Measurements from ENCODE around the gene DDO.
A peak's percentile ranks its signal among the peaks of the same experiment; 100 is the strongest.

DDO gene

DNA sequence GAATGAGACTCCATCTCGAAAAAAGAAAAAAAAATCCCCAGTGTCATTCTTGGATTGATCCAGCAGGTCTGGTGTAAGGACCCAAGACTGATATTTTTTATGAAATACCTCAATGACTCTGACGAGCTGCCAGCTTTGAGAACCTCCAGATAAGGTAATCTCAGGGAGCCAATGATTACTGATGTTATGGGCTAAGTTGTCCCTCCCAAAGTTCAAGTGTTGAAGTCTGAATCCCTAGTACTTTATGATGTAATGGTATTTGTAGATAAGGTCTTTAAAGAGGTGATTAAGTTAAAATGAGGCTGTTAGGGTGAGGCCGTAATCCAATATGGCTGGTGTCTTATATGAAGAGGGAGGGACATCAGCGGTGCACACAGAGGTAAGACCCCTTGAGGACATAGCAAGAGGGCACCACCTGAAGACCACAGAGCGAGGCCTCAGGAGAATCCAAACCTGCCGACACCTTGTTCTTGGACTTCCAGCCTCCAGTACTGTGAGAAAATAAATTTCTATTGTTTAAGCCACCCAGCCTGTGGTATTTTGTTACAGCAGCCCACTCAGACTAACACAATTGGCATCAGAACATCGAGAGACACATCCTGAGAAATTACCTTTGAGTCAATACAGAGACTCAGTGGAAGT lies 19.7 kb upstream of the DDO start:
- H3K36me3 Mint-ChIP-seq (ENCODE audit: low read depth), result no peaks in the 10 kb centered on the region
- no peaks in the 10 kb centered on the region for H3K27me3 Mint-ChIP-seq
- H3K27ac Mint-ChIP-seq, result no peak overlapping the region
- no peaks in the 10 kb centered on the region for H3K9me3 Mint-ChIP-seq
- intact Hi-C loops (cut with micrococcal nuclease), result no loop called here
- H3K4me3 Mint-ChIP-seq, result no peak overlapping the region
- H3K4me1 Mint-ChIP-seq (ENCODE audit: low read depth), result peaks cover 11% of the 10 kb centered on the region

DNA sequence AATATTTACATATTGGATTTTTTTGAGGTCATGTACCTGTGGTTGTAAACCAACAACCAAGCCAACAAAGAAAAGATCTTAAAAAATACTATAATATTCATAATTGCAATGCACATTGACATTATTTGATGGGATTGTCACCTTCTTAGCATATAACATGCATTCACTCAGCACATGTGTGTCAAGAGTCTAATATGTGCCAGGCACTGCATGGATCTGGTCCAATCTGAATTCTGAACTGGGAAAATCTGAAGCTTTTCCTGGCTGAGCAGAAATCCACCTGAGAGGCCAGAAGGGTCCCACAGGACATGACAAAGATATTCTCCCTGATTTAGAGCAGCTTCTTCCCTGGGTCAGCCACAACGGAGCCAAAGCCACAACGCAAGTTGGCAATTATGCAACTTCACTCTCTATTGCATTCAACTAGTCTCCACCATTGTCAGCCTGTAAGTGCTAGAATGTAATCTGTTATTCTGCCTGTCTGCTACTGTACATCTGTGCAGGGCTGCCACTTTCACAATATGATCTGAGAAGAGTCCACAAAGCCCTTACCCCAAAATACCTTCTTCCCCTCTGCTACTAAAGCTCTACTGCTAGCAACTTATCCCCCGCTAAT lies 17.0 kb upstream of the DDO start:
- no peak overlapping the region for H3K4me3 Mint-ChIP-seq
- H3K36me3 Mint-ChIP-seq (ENCODE audit: low read depth), result no peaks in the 10 kb centered on the region
- H3K27me3 Mint-ChIP-seq, result no peaks in the 10 kb centered on the region
- no peak overlapping the region for H3K27ac Mint-ChIP-seq
- no peaks in the 10 kb centered on the region for H3K9me3 Mint-ChIP-seq
- H3K4me1 Mint-ChIP-seq (ENCODE audit: low read depth), result peaks cover 11% of the 10 kb centered on the region
- intact Hi-C loops (cut with micrococcal nuclease), result no loop called here

DNA sequence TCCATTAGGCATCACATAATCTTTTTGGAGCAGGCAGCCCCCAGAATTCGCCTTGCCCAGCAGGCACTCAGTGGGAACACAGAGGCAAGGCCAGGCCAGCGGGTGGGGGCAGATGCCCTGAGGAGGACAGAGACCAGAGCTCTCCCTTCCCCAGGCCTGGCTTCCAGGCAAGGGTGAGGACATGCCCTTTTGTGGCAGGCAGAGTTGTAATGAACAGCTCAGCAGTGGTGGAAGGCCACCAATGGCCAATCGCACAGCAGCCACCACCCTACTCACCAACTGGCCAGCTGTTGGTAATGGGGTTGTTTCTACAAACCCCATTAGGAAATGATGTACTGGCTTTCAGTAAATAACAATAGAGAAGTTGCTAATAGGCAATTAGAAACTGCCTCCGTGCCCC lies 15.4 kb upstream of the DDO start:
- intact Hi-C loops (cut with micrococcal nuclease), result no loop called here
- H3K4me1 Mint-ChIP-seq (ENCODE audit: low read depth), result peaks cover 11% of the 10 kb centered on the region
- H3K36me3 Mint-ChIP-seq (ENCODE audit: low read depth), result no peaks in the 10 kb centered on the region
- no peak overlapping the region for H3K4me3 Mint-ChIP-seq
- no peaks in the 10 kb centered on the region for H3K9me3 Mint-ChIP-seq
- no peaks in the 10 kb centered on the region for H3K27me3 Mint-ChIP-seq
- H3K27ac Mint-ChIP-seq, result no peak overlapping the region

DNA sequence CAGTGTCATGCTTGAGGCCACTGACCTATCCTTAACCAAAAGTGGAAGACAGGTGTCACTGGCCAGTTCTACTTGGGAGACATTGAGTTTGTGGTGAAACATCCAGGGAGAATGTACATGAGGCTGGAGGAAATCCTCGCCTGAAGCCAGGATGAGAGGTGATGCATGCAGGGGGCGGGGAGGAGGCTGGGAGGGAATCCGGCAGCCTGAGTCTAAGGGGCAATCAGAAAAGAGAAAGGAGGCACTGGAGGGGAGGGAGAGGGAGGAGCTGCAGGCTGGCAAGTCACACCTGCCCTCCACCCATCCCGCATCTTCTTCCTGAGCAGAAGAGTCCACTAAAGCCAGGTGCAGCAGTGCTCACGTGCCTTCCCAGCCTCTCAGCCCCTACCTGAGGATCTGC lies 14.9 kb upstream of the DDO start:
- Mint-ChIP-seq H3K4me1 (ENCODE audit: low read depth) (peaks cover 11% of the 10 kb centered on the region), H3K4me3 (no peak overlapping the region), H3K9me3 (no peaks in the 10 kb centered on the region), H3K27ac (no peak overlapping the region), H3K27me3 (no peaks in the 10 kb centered on the region), H3K36me3 (ENCODE audit: low read depth) (no peaks in the 10 kb centered on the region)
- intact Hi-C loops (cut with micrococcal nuclease), result no loop called here

DNA sequence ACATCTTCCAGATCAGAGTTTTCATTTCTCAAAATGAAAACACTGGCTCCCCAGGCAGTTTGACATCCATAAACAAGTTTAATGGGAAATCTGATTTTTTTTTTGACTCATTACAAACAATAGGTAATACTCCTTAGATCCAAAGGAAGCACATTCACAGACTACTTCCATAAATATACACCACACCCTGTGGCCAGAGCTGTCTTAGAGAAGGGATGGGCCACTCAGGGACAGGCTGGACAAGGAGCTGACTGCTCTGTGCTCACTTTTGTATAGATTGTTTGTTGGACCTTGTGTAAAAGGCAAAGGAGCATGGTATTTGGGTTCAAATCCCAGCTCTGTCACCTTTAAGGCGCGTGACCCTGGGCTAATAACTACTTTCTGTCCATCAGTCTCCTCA lies 12.8 kb upstream of the DDO start:
- Mint-ChIP-seq H3K27ac (no peak overlapping the region), H3K4me1 (ENCODE audit: low read depth) (peaks cover 10% of the 10 kb centered on the region), H3K36me3 (ENCODE audit: low read depth) (no peaks in the 10 kb centered on the region), H3K9me3 (no peaks in the 10 kb centered on the region), H3K27me3 (no peaks in the 10 kb centered on the region), H3K4me3 (no peak overlapping the region)
- intact Hi-C loops (cut with micrococcal nuclease), result no loop called here

DNA sequence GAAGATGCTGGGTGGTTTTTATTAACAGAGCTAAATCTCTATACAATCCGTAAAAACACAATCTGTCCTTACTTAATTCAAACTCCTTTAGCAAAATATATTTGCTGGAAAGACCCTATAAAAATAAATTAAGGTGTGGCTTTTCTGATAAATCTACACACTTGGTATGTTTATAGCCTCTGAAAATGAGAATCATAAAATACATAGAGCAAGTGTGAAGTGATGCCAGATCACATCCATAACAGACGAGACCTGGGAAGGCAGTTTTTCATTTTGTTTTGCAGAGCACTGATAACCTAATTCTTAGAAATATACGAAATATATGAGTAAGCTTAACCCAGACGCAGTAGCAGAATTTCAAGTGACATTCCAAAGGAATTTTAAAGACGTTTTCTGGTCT lies 10.4 kb upstream of the DDO start:
- no peaks in the 10 kb centered on the region for H3K27me3 Mint-ChIP-seq
- no peaks in the 10 kb centered on the region for H3K36me3 Mint-ChIP-seq (ENCODE audit: low read depth)
- intact Hi-C loops (cut with micrococcal nuclease), result no loop called here
- H3K4me1 Mint-ChIP-seq (ENCODE audit: low read depth), result peaks cover 17% of the 10 kb centered on the region
- H3K4me3 Mint-ChIP-seq, result no peak overlapping the region
- peaks cover 12% of the 10 kb centered on the region for H3K9me3 Mint-ChIP-seq
- no peak overlapping the region for H3K27ac Mint-ChIP-seq

DNA sequence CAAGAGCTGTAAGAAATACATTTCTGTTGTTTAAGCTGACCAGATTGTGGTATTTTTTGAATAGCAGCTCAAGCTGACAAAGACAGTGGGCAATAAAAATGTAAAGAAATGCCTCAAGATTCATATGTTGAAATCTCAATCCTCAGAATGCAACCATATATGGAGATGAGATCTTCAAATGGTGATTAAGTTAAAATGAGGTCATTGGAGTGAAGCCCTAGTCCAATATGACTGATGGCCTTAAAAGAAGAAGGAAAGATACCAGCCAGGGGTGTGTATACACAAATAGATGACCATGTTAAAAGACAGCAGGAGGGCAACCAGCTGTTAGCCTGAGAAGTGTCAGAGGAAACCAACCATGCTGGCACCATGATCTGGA lies 7.1 kb upstream of the DDO start:
- intact Hi-C loops (cut with micrococcal nuclease), result no loop called here
- no peak overlapping the region for H3K4me3 Mint-ChIP-seq
- H3K9me3 Mint-ChIP-seq, result peaks cover 12% of the 10 kb centered on the region
- no peaks in the 10 kb centered on the region for H3K27me3 Mint-ChIP-seq
- peak overlapping the region; percentile 63 for H3K27ac Mint-ChIP-seq
- H3K4me1 Mint-ChIP-seq (ENCODE audit: low read depth), result peaks cover 45% of the 10 kb centered on the region
- H3K36me3 Mint-ChIP-seq (ENCODE audit: low read depth), result no peaks in the 10 kb centered on the region

DNA sequence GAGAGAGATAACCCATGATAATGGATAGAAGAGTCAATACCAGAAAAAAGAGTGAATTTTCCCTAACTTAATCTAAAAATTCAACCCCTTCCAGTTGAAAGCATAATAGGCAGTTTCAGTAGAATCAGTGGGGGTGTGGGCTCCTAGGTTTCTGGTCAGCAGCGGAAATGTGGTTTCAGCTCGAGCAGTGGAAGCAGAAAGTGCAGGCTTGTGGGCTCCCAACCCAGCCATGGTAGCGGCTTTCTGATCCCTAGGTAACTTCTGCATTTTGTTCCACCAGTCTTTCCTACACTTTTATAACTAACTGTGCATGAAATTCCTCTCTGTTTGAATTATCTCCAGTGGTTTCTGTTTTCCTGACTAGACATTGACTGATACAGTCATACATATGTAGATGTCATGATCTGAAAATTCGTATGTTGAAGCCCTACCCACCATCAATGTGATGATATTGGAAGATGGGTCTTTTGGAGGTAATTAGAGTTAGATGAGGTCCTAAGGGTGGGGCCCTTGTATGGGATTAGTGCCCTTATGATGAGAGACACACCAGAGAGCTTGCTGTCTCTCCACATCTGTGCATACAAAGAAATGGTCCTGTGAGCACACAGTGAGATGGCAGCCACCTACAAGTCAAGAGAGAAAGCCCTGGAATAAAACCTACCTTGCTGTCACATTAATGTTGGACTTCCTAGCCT lies 6.5 kb upstream of the DDO start:
- Mint-ChIP-seq H3K27ac (peak overlapping the region; percentile 63), H3K27me3 (no peaks in the 10 kb centered on the region), H3K4me1 (ENCODE audit: low read depth) (peaks cover 45% of the 10 kb centered on the region), H3K4me3 (no peak overlapping the region), H3K36me3 (ENCODE audit: low read depth) (no peaks in the 10 kb centered on the region), H3K9me3 (peaks cover 12% of the 10 kb centered on the region)
- intact Hi-C loops (cut with micrococcal nuclease), result no loop called here

DNA sequence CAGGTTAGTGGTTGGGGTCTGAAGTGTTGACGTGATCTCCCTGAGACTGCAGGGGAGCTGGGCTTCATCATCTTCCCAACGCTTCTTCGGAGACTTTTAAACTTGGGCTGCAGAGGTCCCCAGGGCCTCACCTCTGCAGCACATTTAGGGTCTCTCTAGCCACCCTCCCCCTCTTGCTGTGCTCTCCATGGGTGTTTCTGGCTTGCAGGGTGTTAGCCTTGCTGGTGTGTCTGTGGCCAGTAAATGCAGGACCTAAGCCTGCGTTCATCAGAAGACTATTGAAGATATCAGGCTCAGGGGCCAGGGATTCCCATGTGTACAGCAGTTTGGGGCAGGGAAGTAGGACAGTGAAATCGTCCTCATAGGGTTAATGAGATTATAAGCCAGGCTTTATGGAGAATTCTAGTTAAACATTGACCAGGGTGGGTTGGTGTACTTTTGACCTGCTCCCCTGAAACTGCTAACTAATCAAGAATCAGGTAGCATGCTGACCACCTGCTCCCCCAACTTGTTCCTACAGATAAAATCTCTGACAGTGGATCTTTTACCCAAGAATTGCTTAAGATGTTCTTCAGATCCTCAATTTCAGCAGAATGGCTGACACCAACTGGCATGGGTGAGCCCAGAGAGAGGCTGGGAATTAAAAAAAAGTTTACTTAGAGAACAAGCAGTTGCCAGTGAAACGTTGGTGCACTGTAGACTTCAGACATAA lies 3.8 kb upstream of the DDO start:
- Mint-ChIP-seq H3K4me1 (ENCODE audit: low read depth) (peaks cover 67% of the 10 kb centered on the region), H3K9me3 (peaks cover 12% of the 10 kb centered on the region), H3K36me3 (ENCODE audit: low read depth) (no peaks in the 10 kb centered on the region), H3K27me3 (no peaks in the 10 kb centered on the region), H3K4me3 (no peak overlapping the region), H3K27ac (peak overlapping the region; percentile 53)
- intact Hi-C loops (cut with micrococcal nuclease), result no loop called here

DNA sequence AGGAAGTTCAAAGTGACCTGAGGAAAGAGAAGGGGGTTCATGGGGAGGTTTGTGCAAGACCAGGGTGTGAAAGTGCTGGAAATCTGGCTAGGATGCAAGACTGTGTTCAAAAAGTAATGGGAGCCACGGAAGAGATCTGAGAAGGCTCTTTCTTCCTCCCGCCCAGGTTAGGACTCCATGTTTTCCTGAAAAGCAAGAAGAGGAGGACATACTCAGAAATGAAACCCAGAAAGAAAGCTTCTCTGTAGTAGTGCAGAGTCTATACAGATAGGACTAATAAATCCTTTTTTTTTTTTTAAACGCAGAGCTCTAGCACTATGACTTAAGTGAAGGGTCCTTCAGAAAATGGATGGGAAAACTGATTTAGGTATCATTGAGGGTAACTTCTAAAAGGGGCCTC lies 3.2 kb upstream of the DDO start:
- intact Hi-C loops (cut with micrococcal nuclease), result no loop called here
- Mint-ChIP-seq H3K27ac (no peak overlapping the region), H3K9me3 (peaks cover 12% of the 10 kb centered on the region), H3K27me3 (no peaks in the 10 kb centered on the region), H3K36me3 (ENCODE audit: low read depth) (no peaks in the 10 kb centered on the region), H3K4me1 (ENCODE audit: low read depth) (peaks cover 69% of the 10 kb centered on the region), H3K4me3 (no peak overlapping the region)

DNA sequence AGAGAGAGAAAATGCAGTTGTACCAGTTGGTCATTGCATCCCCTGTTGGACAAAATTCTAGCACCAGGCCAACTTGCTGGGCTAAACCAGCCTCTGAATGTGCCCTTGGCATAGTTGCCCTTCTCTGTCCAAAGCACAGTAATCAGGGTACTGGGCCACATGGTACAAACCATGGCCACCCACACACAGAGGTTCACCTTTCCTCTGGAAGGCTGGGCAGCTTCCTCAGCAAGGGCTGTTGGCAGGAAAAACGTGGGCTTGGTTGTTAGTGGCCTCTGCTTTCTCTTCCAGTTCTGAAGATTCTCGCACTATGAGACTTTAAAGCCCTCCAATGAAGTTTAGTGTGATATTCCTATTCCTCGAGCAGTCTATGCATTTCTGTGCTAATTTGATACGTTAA lies 706 bp downstream of the DDO start:
- Mint-ChIP-seq H3K36me3 (ENCODE audit: low read depth) (no peaks in the 10 kb centered on the region), H3K4me1 (ENCODE audit: low read depth) (peaks cover 40% of the 10 kb centered on the region), H3K9me3 (no peaks in the 10 kb centered on the region), H3K4me3 (peak overlapping the region; percentile 74), H3K27me3 (no peaks in the 10 kb centered on the region), H3K27ac (peak overlapping the region; percentile 85)
- intact Hi-C loops (cut with micrococcal nuclease), result no loop called here

DNA sequence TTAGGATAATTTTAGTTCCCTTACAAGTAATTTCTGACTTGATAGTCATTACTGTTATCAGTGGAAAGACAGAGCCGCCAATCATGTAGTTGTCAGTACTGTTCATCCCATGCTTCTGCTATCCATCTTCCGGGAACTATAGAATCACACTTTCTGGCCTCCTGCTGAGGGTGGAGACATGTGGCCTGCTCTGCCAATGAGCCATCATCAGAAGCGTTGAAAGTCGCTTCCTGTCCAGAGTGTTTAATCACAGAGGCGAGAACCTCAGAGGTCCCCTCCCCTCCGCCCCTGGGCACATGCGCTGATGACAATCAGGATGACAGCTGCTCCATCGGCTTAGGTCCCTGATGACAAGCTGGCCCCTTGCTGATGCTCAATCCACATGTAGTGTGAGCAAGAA lies 3.0 kb downstream of the DDO start:
- H3K4me3 Mint-ChIP-seq, result no peak overlapping the region
- no peak overlapping the region for H3K27ac Mint-ChIP-seq
- no peaks in the 10 kb centered on the region for H3K27me3 Mint-ChIP-seq
- H3K36me3 Mint-ChIP-seq (ENCODE audit: low read depth), result no peaks in the 10 kb centered on the region
- intact Hi-C loops (cut with micrococcal nuclease), result no loop called here
- H3K4me1 Mint-ChIP-seq (ENCODE audit: low read depth), result peaks cover 24% of the 10 kb centered on the region
- H3K9me3 Mint-ChIP-seq, result no peaks in the 10 kb centered on the region

DNA sequence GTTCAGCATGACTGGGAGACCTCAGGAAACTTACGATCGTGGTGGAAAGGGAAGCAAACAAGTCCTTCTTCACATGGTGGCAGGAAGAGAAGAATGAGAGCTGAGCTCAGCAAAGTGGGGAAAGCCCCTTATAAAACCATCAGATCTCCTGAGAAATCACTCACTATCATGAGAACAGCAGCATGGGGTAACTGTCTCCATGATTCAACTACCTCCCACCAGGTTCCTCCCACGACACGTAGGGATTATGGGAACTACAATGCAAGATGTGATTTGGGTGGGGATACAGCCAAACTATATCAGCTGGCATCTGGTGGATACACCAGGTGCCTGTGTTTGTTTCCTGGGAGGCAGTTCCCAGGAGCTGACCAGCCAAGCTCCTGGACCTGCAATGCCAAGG lies 4.9 kb downstream of the DDO start:
- no peak overlapping the region for H3K27ac Mint-ChIP-seq
- H3K4me3 Mint-ChIP-seq, result no peak overlapping the region
- H3K36me3 Mint-ChIP-seq (ENCODE audit: low read depth), result no peaks in the 10 kb centered on the region
- H3K27me3 Mint-ChIP-seq, result no peaks in the 10 kb centered on the region
- peaks cover 15% of the 10 kb centered on the region for H3K4me1 Mint-ChIP-seq (ENCODE audit: low read depth)
- H3K9me3 Mint-ChIP-seq, result no peaks in the 10 kb centered on the region
- intact Hi-C loops (cut with micrococcal nuclease), result no loop called here

DNA sequence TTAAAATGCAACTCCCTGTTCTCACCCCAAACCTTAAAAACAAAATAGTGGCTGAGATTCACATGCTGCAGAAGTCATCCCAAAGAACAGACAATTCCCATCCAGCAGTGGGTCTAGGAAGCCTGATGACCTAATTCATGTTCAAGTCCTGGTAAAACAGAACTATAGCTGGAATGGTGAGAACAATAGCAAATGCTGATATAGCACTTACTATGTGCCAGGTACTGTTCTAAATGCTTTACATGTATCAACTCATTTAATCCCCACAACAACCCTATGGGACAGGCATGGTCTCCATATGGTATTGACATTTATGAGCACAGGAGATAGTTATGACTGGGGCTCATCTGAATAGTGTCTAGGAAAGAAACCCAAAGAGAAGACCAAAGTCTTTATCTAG lies 5.6 kb downstream of the DDO start:
- Mint-ChIP-seq H3K4me1 (ENCODE audit: low read depth) (peaks cover 8% of the 10 kb centered on the region), H3K4me3 (no peak overlapping the region), H3K9me3 (no peaks in the 10 kb centered on the region), H3K27ac (no peak overlapping the region), H3K36me3 (ENCODE audit: low read depth) (no peaks in the 10 kb centered on the region), H3K27me3 (no peaks in the 10 kb centered on the region)
- intact Hi-C loops (cut with micrococcal nuclease), result no loop called here
